HG03378 (cell line): ENCODE results near the gene LGR6.
"Not testable (repeated sequence)": the region's sequence is repeated elsewhere in the genome, so short reads cannot be mapped to it uniquely, and the experiment has no call there.

Experiments used
- ATAC-seq: cut with Tn5 transposase; IDR thresholded peaks from one replicate; pipeline ENCODE4 v1.9.1; 2021; ENCODE audit warnings: mild to moderate bottlenecking, moderate library complexity; ENCODE audit not compliant: unreplicated experiment

The LGR6 gene

GRCh38 chr1:202158810-202159533 is 34.6 kb upstream of the LGR6 start:
- ATAC-seq, result no peak

- no peak for ATAC-seq
Observed at GRCh38 chr1:202159534-202160371, 33.8 kb upstream of the LGR6 start.

GRCh38 chr1:202160377-202160940 is 33.1 kb upstream of the LGR6 start, which contains the start of gene PTPN7:
Gene PTPN7, minus strand, starts transcription at chr1:202160602. Its CDS starts 1,200 bp downstream, at chr1:202159402.
- peak; percentile 39 for ATAC-seq

- no peak for ATAC-seq
Observed at GRCh38 chr1:202161151-202162046, 32.2 kb upstream of the LGR6 start.

GRCh38 chr1:202162047-202162417 is 31.6 kb upstream of the LGR6 start:
- ATAC-seq, result no peak

GRCh38 chr1:202162418-202163280 is 30.9 kb upstream of the LGR6 start:
- ATAC-seq, result no peak

- no peak for ATAC-seq
Observed at GRCh38 chr1:202163281-202164270, 30.0 kb upstream of the LGR6 start.

- peak; percentile 51 for ATAC-seq
Observed at GRCh38 chr1:202164271-202165037, 29.1 kb upstream of the LGR6 start.

GRCh38 chr1:202165267-202165941 is 28.2 kb upstream of the LGR6 start:
- no peak for ATAC-seq

GRCh38 chr1:202165942-202166843 is 27.4 kb upstream of the LGR6 start:
- no peak for ATAC-seq

- not testable (repeated sequence) for ATAC-seq
Observed at GRCh38 chr1:202167054-202167453, 26.5 kb upstream of the LGR6 start.

- ATAC-seq, result no peak
Observed at GRCh38 chr1:202167708-202168415, 25.7 kb upstream of the LGR6 start.

- no peak for ATAC-seq
Observed at GRCh38 chr1:202168861-202169260, 24.7 kb upstream of the LGR6 start.

GRCh38 chr1:202170726-202171125 is 22.9 kb upstream of the LGR6 start:
- ATAC-seq, result no peak

- ATAC-seq, result no peak
Observed at GRCh38 chr1:202171292-202172014, 22.1 kb upstream of the LGR6 start.
